H9 (cell line): ENCODE results near the gene EEF2K. TPM values are rescaled to one million over a fixed set of nuclear protein-coding genes. Genes with fewer than 3 reads are reported as not detected.

Experiments used
- DNase-seq: peaks from one replicate; pipeline ENCODE4 v3.0.0-alpha.2; 2017
- H2AFZ ChIP-seq: one replicate; pipeline ENCODE4 v1.6.1; 2013; ENCODE audit warnings: mild to moderate bottlenecking, low read length, control low read depth, moderate library complexity
- H2AK5ac ChIP-seq: 2 replicates; pipeline ENCODE4 v1.6.1; 2013; ENCODE audit warnings: low read length, control low read depth, mixed read lengths; ENCODE audit not compliant: insufficient read length
- H2BK120ac ChIP-seq: one replicate; pipeline ENCODE4 v1.6.1; 2013; ENCODE audit warnings: low read depth, mild to moderate bottlenecking, low read length, control low read depth, inconsistent platforms; ENCODE audit not compliant: poor library complexity, severe bottlenecking
- H2BK12ac ChIP-seq: 2 replicates; pipeline ENCODE4 v1.6.1; 2013; ENCODE audit warnings: low read length, control low read depth, mixed read lengths, low read depth; ENCODE audit not compliant: insufficient read length
- H2BK15ac ChIP-seq: 2 replicates; pipeline ENCODE4 v1.6.1; 2013; ENCODE audit warnings: low read depth, low read length, control low read depth
- H2BK20ac ChIP-seq: one replicate; pipeline ENCODE4 v1.6.1; 2013; ENCODE audit warnings: low read depth, mild to moderate bottlenecking, low read length, control low read depth, inconsistent platforms; ENCODE audit not compliant: poor library complexity, severe bottlenecking
- H2BK5ac ChIP-seq: 2 replicates; pipeline ENCODE4 v1.6.1; 2013; ENCODE audit warnings: low read length, control low read depth, mixed read lengths; ENCODE audit not compliant: insufficient read length
- H3K14ac ChIP-seq: 2 replicates; pipeline ENCODE4 v1.6.1; 2013; ENCODE audit warnings: low read length, control low read depth; ENCODE audit not compliant: insufficient read depth
- H3K18ac ChIP-seq: 2 replicates; pipeline ENCODE4 v1.6.1; 2013; ENCODE audit warnings: low read depth, mild to moderate bottlenecking, mixed read lengths, low read length, control low read depth; ENCODE audit not compliant: insufficient read length
- H3K23ac ChIP-seq: 2 replicates; pipeline ENCODE4 v1.6.1; 2013; ENCODE audit warnings: low read length, control low read depth, mixed read lengths, low read depth; ENCODE audit not compliant: insufficient read length
- H3K23me2 ChIP-seq: 2 replicates; pipeline ENCODE4 v1.6.1; 2013; ENCODE audit warnings: low read depth, mild to moderate bottlenecking, mixed read lengths, low read length, control low read depth; ENCODE audit not compliant: insufficient read length, poor library complexity, severe bottlenecking
- H3K27ac ChIP-seq: 2 replicates; pipeline ENCODE4 v1.5.1; 2013; ENCODE audit warnings: low read length, control low read depth, mixed read lengths, low read depth; ENCODE audit not compliant: insufficient read length
- H3K27me3 ChIP-seq: 2 replicates; pipeline ENCODE4 v1.6.1; 2013; ENCODE audit warnings: low read length, control low read depth, inconsistent platforms; ENCODE audit not compliant: insufficient read depth
- H3K4ac ChIP-seq: 2 replicates; pipeline ENCODE4 v1.6.1; 2013; ENCODE audit warnings: low read depth, mild to moderate bottlenecking, control low read depth, inconsistent platforms, low read length, moderate library complexity
- H3K4me1 ChIP-seq: 2 replicates; pipeline ENCODE4 v1.6.1; 2013; ENCODE audit warnings: low read length, control low read depth, inconsistent platforms; ENCODE audit not compliant: insufficient read depth
- H3K4me2 ChIP-seq: 2 replicates; pipeline ENCODE4 v1.6.1; 2013; ENCODE audit warnings: low read length, control low read depth, mixed read lengths; ENCODE audit not compliant: insufficient read length, insufficient read depth
- H3K56ac ChIP-seq: 2 replicates; pipeline ENCODE4 v1.6.1; 2013; ENCODE audit warnings: low read depth, mild to moderate bottlenecking, mixed read lengths, low read length, control low read depth; ENCODE audit not compliant: insufficient read length
- H3K79me1 ChIP-seq: 2 replicates; pipeline ENCODE4 v1.6.1; 2013; ENCODE audit warnings: low read depth, mild to moderate bottlenecking, moderate library complexity, low read length, control low read depth, inconsistent platforms; ENCODE audit not compliant: insufficient read depth, poor library complexity, severe bottlenecking
- H3K79me2 ChIP-seq: 2 replicates; pipeline ENCODE4 v1.6.1; 2013; ENCODE audit warnings: low read length, control low read depth, inconsistent platforms; ENCODE audit not compliant: insufficient read depth
- H3K9ac ChIP-seq: 2 replicates; pipeline ENCODE4 v1.6.1; 2013; ENCODE audit warnings: low read length, control low read depth, mixed read lengths; ENCODE audit not compliant: insufficient read length; ENCODE audit errors: extremely low read depth
- H3K9me3 ChIP-seq: one replicate; pipeline ENCODE4 v1.6.1; 2013; ENCODE audit warnings: low read depth, low read length, inconsistent platforms; ENCODE audit not compliant: control insufficient read depth
- H3T11ph ChIP-seq: one replicate; pipeline ENCODE4 v1.6.1; 2013; ENCODE audit warnings: mild to moderate bottlenecking, low read length, control low read depth, inconsistent platforms
- H4K20me1 ChIP-seq: one replicate; pipeline ENCODE4 v1.6.1; 2013; ENCODE audit not compliant: control insufficient read depth, insufficient read length, insufficient read depth
- H4K5ac ChIP-seq: 2 replicates; pipeline ENCODE4 v1.6.1; 2013; ENCODE audit warnings: low read depth, mild to moderate bottlenecking, mixed read lengths, low read length, control low read depth; ENCODE audit not compliant: insufficient read length
- H4K8ac ChIP-seq: replicated peaks from 2 replicates; pipeline ENCODE4 v1.6.1; 2013; ENCODE audit warnings: low read length, control low read depth, mixed read lengths, low read depth; ENCODE audit not compliant: insufficient read length
- H4K91ac ChIP-seq: 2 replicates; pipeline ENCODE4 v1.6.1; 2013; ENCODE audit warnings: low read depth, mild to moderate bottlenecking, moderate library complexity, mixed read lengths, low read length, control low read depth; ENCODE audit not compliant: insufficient read length
- H3K27ac Mint-ChIP-seq, 3 experiments: 2 replicates in 2 of 3; 3 replicates in 1 of 3; pipeline ENCODE4 v1.8.0; 2020 to 2021; ENCODE audit warnings: mixed read lengths in 3 of 3, mild to moderate bottlenecking in 1 of 3, moderate library complexity in 1 of 3
- H3K27me3 Mint-ChIP-seq: 2 replicates; pipeline ENCODE4 v1.8.0; 2021; ENCODE audit warnings: low read depth, mild to moderate bottlenecking, moderate library complexity, mixed read lengths
- H3K36me3 Mint-ChIP-seq, 3 experiments: 2 replicates in 2 of 3; 3 replicates in 1 of 3; pipeline ENCODE4 v1.8.0; 2020 to 2021; ENCODE audit warnings: low read depth in 3 of 3, mixed read lengths in 3 of 3; ENCODE audit not compliant: insufficient read depth in 1 of 3
- H3K4me1 Mint-ChIP-seq, 2 experiments: 2 replicates each; pipeline ENCODE4 v1.8.0; 2020; ENCODE audit warnings: mixed read lengths in 2 of 2
- H3K4me3 Mint-ChIP-seq, 2 experiments: 2 replicates in 1 of 2; 3 replicates in 1 of 2; pipeline ENCODE4 v1.8.0; 2020 to 2021; ENCODE audit warnings: mild to moderate bottlenecking in 2 of 2, mixed read lengths in 2 of 2, moderate library complexity in 1 of 2
- H3K9me3 Mint-ChIP-seq, 2 experiments: 2 replicates in 1 of 2; 3 replicates in 1 of 2; pipeline ENCODE4 v1.8.0; 2020; ENCODE audit warnings: mild to moderate bottlenecking in 2 of 2, mixed read lengths in 2 of 2, moderate library complexity in 1 of 2
- CTCF ChIP-seq: fragments of 200-600 bp; sonication (generic); conservative IDR thresholded peaks from 3 replicates; pipeline ENCODE4 v1.8.0; 2021; ENCODE audit warnings: antibody characterized with exemption, mild to moderate bottlenecking
- whole genome bisulfite sequencing: extraction: QIAGEN DNeasy Blood & Tissue Kit; methylation state at CpG from one replicate; pipeline ENCODE4 v1.1.7; 2013; ENCODE audit warnings: missing lambda C conversion rate, low lambda C conversion rate, mixed read lengths; ENCODE audit not compliant: insufficient read length; ENCODE audit errors: extremely low coverage; 5-methylcytosine and 5-hydroxymethylcytosine counted together
- total RNA-seq: library from RNA; stranded (reverse); gene quantifications from 2 replicates; pipeline ENCODE4 v1.2.1, GENCODE V29; 2021

The EEF2K gene
- total RNA-seq, 1 experiment from 2014 or later = 20.7 TPM

- H2AK5ac ChIP-seq = no peak overlapping the region
- H3K9ac ChIP-seq = no peak overlapping the region
- no peaks in the 10 kb centered on the region for H3K9me3 ChIP-seq
- no peak for DNase-seq
- no peak overlapping the region for H3K4ac ChIP-seq
- H3K18ac ChIP-seq = no peak overlapping the region
- H3K9me3 Mint-ChIP-seq = peaks cover 0 to 6% of the 10 kb centered on the region in 2 experiments; a peak in 3 of 5 replicates
- peaks cover 15 to 20% of the 10 kb centered on the region in 2 experiments for H3K4me1 Mint-ChIP-seq
- no peak overlapping the region for H3K27ac ChIP-seq
- no peak overlapping the region for H2BK120ac ChIP-seq
- H2BK20ac ChIP-seq = no peak overlapping the region
- no peak overlapping the region for H2BK5ac ChIP-seq
- H3K4me3 Mint-ChIP-seq = no peak overlapping the region
- H3K79me2 ChIP-seq = peaks cover 9% of the 10 kb centered on the region; the same call in 1 of the 2 replicates
- H3K14ac ChIP-seq = no peak overlapping the region
- H4K5ac ChIP-seq = no peak overlapping the region
- no peak overlapping the region; a peak in 1 of 7 replicates for H3K27ac Mint-ChIP-seq
- H3K4me1 ChIP-seq = peaks cover 5% of the 10 kb centered on the region; the same call in 1 of the 2 replicates
- no peak overlapping the region for H3T11ph ChIP-seq
- H2BK12ac ChIP-seq = no peak overlapping the region
- no peak overlapping the region for H4K91ac ChIP-seq
- H2AFZ ChIP-seq = no peak overlapping the region
- no peak overlapping the region for H2BK15ac ChIP-seq
- no peak for TF ChIP-seq CTCF
- WGBS = no CpG with 5 or more reads among the region's 2 CpGs
- H3K56ac ChIP-seq = no peak overlapping the region
- no peaks in the 10 kb centered on the region for H3K27me3 ChIP-seq
- H3K23ac ChIP-seq = no peak overlapping the region
- peaks cover 11 to 43% (median 27%) of the 10 kb centered on the region in 3 experiments; a peak in 6 of 7 replicates for H3K36me3 Mint-ChIP-seq
- no peaks in the 10 kb centered on the region for H4K20me1 ChIP-seq
- peaks cover 14% of the 10 kb centered on the region for H3K23me2 ChIP-seq
- no peak overlapping the region for H4K8ac ChIP-seq
- no peaks in the 10 kb centered on the region for H3K27me3 Mint-ChIP-seq
- H3K4me2 ChIP-seq = no peak overlapping the region
- peaks cover 8% of the 10 kb centered on the region for H3K79me1 ChIP-seq
These were observed 4.8 kb downstream of the EEF2K start for GRCh38 chr16:22210854-22211253.
